HFFc6 (cell line): ENCODE data around the gene RABGAP1L. TPM values are rescaled to one million over a fixed set of nuclear protein-coding genes. Genes with fewer than 3 reads are reported as not detected.
A peak's percentile ranks its signal among the peaks of the same experiment; 100 is the strongest.

Experiments used
- DNase-seq: peaks from one replicate; pipeline ENCODE4 v3.0.0-alpha.2; 2018
- H3K27ac Mint-ChIP-seq: 2 replicates; pipeline ENCODE4 v1.8.0; 2020; ENCODE audit warnings: mild to moderate bottlenecking, mixed read lengths
- H3K27me3 Mint-ChIP-seq: 2 replicates; pipeline ENCODE4 v1.8.0; 2021; ENCODE audit warnings: mild to moderate bottlenecking, moderate library complexity, mixed read lengths; ENCODE audit not compliant: insufficient read depth
- H3K36me3 Mint-ChIP-seq: 2 replicates; pipeline ENCODE4 v1.8.0; 2021; ENCODE audit warnings: low read depth, mixed read lengths
- H3K4me1 Mint-ChIP-seq: 2 replicates; pipeline ENCODE4 v1.8.0; 2020; ENCODE audit warnings: low read depth, mixed read lengths
- H3K4me3 Mint-ChIP-seq: 2 replicates; pipeline ENCODE4 v1.8.0; 2020; ENCODE audit warnings: mild to moderate bottlenecking, moderate library complexity, mixed read lengths
- H3K9me3 Mint-ChIP-seq: 2 replicates; pipeline ENCODE4 v1.8.0; 2020; ENCODE audit warnings: mild to moderate bottlenecking, mixed read lengths
- total RNA-seq, 6 experiments: library from RNA; stranded (reverse); fragmentation: NEBNext Ultra II Directional; extraction: Animal tissue kit (Norgen Biotek cat#: 25700); gene quantifications; 2 replicates in 1 of 6; 3 replicates in 5 of 6; pipeline ENCODE4 v1.2.3, GENCODE V29; 2021
- TF ChIP-seq, protein P1 (sequence below): fragments of 200-600 bp; sonication (generic); IDR thresholded peaks from 2 replicates; pipeline ENCODE4 v1.5.0; 2021; ENCODE audit warnings: antibody characterized with exemption, mild to moderate bottlenecking

Gene RABGAP1L
- total RNA-seq, 6 experiments from 2014 or later, result 14.5 to 16.9 (median 16.0) TPM

DNA sequence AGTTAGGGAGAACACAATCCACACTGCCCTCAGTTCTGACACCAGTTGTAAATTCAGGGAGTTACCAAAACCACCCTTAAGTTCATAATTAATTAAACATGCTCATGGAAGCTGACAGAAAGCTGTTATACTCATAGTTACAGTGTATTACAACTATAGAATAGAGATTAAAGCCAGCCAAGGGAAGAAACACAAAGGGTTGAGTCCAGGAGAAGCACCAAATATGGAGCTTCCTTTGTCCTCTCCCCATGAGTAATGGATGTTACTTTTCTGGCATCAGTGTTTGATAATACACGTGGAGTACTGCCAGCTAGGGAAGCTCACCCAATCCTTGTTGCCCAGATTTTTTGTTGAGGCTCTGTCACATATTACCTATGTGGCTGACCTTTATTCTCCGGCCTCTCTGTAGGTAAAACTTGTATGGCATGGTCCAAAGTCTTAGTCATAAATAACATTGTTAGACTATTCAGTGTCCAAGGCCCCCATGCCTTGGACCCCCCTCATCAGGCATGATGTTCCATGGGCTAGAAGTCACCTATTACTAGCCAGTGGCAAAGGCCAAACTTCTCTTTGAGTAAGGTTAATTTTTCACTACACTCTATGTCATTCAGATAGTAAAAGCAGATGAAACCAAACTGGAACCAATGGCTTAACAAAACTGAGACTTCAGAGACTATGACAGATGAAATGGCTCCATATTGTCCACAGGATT, 464.2 kb downstream of the RABGAP1L start:
- Mint-ChIP-seq H3K4me3 (no peak overlapping the region), H3K27me3 (no peaks in the 10 kb centered on the region), H3K36me3 (no peaks in the 10 kb centered on the region), H3K9me3 (peaks cover 24% of the 10 kb centered on the region), H3K4me1 (peaks cover 5% of the 10 kb centered on the region; the same call in 1 of the 2 replicates), H3K27ac (no peak overlapping the region)
- no peak for DNase-seq
- TF ChIP-seq, protein P1, sequence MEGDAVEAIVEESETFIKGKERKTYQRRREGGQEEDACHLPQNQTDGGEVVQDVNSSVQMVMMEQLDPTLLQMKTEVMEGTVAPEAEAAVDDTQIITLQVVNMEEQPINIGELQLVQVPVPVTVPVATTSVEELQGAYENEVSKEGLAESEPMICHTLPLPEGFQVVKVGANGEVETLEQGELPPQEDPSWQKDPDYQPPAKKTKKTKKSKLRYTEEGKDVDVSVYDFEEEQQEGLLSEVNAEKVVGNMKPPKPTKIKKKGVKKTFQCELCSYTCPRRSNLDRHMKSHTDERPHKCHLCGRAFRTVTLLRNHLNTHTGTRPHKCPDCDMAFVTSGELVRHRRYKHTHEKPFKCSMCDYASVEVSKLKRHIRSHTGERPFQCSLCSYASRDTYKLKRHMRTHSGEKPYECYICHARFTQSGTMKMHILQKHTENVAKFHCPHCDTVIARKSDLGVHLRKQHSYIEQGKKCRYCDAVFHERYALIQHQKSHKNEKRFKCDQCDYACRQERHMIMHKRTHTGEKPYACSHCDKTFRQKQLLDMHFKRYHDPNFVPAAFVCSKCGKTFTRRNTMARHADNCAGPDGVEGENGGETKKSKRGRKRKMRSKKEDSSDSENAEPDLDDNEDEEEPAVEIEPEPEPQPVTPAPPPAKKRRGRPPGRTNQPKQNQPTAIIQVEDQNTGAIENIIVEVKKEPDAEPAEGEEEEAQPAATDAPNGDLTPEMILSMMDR, result no peak

DNA sequence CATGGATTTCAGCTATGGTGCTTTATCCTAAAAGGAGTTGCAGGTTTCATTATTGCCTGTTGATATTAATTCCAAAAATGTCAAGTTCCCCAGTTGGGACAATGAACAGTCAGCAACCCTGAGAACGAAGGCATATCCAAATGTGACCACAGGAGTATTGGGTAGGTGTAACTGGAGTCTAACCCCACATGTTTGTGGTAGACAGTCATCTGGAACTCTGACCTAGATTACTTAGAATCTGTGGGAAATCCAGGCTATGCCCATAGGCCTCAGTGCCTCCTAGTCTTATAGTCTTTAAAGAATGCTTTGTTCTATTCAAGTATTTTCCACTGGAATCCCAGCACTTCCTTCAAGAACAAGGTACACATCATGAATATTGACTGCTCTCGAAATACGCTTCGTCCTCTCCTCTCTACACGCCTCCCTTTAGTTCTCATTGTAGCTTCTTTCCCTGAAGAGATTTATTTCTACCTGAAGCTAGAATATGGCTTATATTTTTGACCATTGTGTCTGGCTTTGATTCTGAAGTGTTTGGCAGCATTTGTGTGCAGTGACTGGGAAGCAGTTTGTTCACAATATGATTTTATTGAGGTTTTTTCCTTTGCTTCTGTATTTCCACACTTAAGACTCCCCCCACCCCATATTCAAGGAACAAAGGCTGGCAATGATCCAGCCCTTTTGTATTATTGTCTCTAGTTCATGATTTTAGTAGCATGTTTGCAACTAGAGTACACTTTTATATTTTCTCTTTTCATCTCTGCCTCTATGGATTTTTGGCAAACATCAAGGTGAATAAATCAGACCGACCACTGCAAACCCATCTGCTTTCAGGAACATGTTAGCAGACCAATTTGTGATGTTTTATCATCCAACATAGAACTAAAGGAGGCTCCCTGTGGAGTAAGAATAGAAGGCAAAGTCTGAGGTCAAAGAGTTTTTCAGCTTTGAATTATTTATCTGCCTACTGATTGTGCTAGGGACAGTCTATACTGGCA, 467.0 kb downstream of the RABGAP1L start:
- no peak overlapping the region for H3K4me3 Mint-ChIP-seq
- no peak overlapping the region for H3K27ac Mint-ChIP-seq
- no peaks in the 10 kb centered on the region for H3K36me3 Mint-ChIP-seq
- H3K9me3 Mint-ChIP-seq, result no peaks in the 10 kb centered on the region; the same call in 1 of the 2 replicates
- H3K27me3 Mint-ChIP-seq, result no peaks in the 10 kb centered on the region
- TF ChIP-seq, protein P1, result no peak
- peak; percentile 43 for DNase-seq
- peaks cover 12% of the 10 kb centered on the region; the same call in 1 of the 2 replicates for H3K4me1 Mint-ChIP-seq

DNA sequence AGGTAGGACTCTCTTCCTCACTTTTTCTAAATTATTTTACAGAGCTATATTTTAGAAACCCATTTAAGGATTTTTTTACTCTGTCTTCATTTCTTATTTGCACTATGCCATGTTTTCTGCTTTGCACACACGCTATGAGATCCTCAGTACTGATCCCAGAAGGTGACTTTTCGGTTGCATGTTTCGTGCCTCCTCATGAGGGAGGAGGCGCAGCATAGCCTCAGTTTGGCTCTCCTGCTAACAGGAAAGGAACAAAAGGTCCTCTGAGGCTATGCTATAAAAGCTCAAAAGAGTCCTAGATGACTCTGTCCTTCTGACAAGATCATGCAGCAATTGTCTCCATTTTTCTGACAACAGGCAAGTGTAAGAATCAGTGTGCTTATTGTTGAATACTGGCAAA, 478.2 kb downstream of the RABGAP1L start:
- TF ChIP-seq, protein P1, result no peak
- no peak for DNase-seq
- Mint-ChIP-seq H3K36me3 (no peaks in the 10 kb centered on the region), H3K4me1 (no peaks in the 10 kb centered on the region), H3K9me3 (no peaks in the 10 kb centered on the region), H3K4me3 (no peak overlapping the region), H3K27ac (no peak overlapping the region), H3K27me3 (no peaks in the 10 kb centered on the region)

DNA sequence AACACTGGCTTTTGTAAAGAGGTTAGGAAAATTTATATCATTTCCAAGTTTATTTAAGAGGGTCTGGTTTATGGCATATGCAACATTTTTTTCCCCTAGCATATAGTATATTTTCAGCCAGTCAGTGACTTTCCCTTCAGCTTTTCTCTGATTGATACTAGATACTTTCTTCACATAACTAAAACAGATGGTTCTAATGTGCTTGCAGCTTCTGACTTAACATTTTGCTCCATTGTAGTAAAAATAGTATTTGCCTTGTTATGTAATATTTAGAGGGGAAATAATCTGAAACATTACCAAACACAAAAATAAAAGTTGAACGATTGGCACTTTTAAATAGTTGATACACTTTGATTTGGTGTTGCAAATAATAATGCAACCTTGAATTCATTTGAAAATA, 480.1 kb downstream of the RABGAP1L start:
- no peaks in the 10 kb centered on the region for H3K9me3 Mint-ChIP-seq
- TF ChIP-seq, protein P1, result no peak
- DNase-seq, result no peak
- H3K27ac Mint-ChIP-seq, result no peak overlapping the region
- H3K27me3 Mint-ChIP-seq, result no peaks in the 10 kb centered on the region
- H3K4me1 Mint-ChIP-seq, result no peaks in the 10 kb centered on the region
- H3K4me3 Mint-ChIP-seq, result no peak overlapping the region
- H3K36me3 Mint-ChIP-seq, result no peaks in the 10 kb centered on the region

DNA sequence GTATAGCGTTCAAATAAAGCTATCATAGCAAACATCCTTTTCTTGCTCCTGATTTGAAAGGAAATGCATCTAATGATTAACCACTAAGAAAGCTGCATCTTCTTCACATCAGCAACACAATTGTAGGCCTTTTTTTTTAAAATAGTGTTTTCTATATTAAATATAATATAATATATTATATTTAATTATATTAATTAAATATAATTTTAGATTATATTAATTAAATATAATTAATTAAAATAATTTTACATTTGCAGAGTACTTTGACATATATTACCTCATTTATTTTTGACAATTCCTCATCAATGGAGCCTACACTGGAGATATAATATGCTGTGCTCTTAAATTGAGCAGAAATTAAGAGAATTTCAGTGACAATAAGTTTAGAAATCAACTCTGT, 481.5 kb downstream of the RABGAP1L start:
- Mint-ChIP-seq H3K4me3 (no peak overlapping the region), H3K9me3 (no peaks in the 10 kb centered on the region), H3K4me1 (no peaks in the 10 kb centered on the region), H3K36me3 (no peaks in the 10 kb centered on the region), H3K27ac (no peak overlapping the region), H3K27me3 (no peaks in the 10 kb centered on the region)
- TF ChIP-seq, protein P1, result no peak
- DNase-seq, result no peak
